GM18520 (cell line): ENCODE measurements around the gene SAMD4B.
A peak's percentile ranks its signal among the peaks of the same experiment; 100 is the strongest.

Experiments
- ATAC-seq: cut with Tn5 transposase; IDR thresholded peaks from one replicate; pipeline ENCODE4 v1.9.1; 2021; ENCODE audit not compliant: unreplicated experiment

SAMD4B gene

DNA sequence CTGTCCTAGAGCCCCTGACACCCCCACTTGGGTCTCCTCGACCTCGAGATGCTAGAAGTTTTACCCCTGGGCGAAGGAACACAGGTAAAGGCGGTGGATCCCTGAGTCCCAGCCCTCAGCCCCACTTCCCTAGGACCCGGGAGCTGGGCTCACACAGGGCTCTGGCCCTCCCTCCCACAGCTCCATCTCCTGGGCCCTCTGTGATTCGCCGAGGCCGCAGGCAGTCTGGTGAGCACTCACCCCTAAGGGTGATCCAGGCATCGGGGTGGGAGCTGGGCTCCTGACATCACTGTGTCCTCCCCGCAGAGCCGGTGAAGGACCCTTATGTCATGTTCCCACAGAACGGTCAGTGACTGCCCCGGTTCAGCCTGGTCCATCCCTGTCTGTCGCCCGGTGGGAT, 78.5 kb downstream of the SAMD4B start:
- ATAC-seq: no peak

DNA sequence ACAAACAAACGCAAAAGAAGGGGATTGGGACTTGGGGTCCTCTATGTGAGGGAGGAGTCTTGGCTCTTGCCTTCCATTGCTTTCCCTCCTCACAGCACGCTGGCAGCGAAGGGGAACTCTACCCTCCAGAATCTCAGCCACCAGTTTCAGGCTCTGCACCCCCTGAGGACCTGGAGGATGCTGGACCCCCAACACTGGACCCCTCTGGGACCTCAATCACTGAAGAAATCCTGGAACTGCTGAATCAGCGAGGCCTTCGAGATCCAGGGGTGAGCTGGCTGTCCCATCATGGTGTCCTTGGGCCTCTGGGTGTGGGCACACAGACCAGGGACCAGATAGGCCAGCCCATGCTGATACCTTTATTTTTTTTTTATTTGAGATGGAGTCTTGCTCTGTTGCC, 79.8 kb downstream of the SAMD4B start:
- no peak for ATAC-seq

DNA sequence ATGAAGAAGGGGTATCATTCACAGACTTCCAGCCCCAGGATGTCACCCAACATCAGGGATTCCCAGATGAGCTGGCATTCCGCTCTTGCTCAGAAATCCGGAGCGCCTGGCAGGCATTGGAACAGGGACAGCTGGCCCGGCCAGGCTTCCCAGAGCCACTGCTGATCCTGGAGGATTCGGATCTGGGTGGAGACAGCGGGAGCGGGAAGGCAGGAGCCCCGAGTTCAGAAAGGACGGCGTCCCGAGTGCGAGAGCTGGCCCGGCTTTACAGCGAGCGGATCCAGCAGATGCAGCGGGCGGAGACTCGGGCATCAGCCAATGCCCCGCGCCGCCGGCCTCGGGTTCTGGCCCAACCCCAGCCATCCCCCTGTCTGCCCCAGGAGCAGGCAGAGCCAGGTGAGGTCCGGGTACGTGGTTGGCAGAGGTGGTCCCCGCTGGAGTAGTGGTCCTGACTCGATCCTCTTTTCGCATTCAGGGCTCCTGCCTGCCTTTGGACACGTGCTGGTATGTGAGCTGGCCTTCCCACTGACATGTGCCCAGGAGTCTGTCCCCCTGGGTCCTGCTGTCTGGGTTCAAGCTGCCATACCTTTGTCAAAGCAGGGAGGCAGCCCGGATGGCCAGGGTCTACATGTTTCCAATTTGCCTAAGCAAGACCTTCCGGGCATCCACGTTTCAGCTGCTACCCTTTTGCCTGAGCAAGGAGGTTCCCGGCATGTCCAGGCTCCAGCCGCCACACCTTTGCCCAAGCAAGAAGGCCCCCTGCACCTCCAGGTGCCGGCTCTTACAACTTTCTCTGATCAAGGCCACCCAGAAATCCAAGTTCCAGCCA, 81.3 kb downstream of the SAMD4B start:
- ATAC-seq: no peak

DNA sequence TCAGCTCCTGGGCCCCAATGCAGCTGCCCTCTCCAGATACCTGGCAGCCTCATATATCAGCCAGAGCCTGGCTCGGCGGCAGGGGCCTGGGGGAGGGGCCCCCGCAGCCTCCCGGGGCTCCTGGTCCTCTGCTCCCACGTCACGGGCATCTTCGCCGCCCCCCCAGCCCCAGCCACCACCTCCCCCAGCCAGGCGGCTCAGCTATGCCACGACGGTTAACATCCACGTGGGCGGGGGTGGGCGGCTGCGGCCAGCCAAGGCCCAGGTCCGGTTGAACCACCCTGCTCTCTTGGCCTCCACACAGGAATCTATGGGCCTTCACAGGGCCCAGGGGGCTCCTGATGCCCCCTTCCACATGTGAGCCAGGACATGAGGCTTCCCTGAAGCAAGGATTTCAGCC, 82.7 kb downstream of the SAMD4B start:
- no peak for ATAC-seq

DNA sequence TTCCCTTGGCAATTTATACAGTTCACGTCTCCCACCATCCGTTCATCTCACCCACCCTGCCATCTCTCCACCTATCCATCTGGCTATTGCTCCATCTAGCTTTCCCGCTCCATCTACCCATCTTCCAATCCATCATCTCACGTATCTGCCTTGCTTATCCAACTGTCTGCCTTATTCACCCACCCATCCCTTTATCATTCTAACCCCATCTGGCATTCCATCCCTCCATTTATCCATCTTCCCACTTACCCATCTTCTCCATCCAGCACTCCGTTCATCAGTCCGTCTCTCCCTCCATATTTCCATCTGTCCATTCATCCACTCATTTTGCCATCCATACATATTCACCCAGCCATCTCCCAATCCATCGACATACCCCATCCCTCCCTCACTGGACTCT, 83.5 kb downstream of the SAMD4B start:
- ATAC-seq: no peak

DNA sequence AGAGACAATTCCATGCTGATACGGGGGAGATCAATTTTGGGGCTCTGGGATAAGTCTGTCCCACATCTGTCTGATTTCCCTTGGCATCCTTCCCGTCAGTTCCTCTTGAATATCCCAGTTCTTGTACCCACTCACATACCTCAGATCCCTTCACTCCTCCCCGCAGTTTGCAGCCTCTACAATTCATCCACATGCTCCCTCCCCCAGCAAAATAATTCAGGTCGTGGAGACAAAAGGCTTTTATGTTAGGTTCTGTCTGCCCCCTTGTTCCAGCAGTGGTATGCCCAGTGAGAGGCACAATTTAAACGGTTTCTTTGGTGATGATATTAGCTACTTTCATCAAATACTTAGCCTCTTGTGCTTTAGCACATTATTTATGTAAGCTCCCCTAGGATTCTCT, 83.9 kb downstream of the SAMD4B start:
- ATAC-seq: no peak

DNA sequence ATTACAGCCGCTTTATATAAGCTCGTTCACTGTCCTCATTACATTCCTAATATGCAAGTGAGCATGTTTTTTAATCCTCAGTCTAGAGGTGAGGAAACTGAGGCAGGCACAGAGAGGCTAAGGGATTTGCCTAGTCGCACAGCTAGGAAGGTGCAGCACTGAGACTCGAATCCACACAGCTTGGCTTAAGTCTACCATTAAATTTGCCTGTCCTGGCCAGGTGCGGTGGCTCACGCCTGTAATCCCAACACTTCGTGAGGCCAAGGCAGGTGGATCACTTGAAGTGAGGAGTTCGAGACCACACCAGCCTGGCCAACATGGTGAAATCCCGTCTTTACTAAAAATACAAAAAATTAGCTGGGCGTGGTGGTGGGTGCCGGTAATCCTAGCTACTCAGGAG, 85.5 kb downstream of the SAMD4B start:
- ATAC-seq: no peak

DNA sequence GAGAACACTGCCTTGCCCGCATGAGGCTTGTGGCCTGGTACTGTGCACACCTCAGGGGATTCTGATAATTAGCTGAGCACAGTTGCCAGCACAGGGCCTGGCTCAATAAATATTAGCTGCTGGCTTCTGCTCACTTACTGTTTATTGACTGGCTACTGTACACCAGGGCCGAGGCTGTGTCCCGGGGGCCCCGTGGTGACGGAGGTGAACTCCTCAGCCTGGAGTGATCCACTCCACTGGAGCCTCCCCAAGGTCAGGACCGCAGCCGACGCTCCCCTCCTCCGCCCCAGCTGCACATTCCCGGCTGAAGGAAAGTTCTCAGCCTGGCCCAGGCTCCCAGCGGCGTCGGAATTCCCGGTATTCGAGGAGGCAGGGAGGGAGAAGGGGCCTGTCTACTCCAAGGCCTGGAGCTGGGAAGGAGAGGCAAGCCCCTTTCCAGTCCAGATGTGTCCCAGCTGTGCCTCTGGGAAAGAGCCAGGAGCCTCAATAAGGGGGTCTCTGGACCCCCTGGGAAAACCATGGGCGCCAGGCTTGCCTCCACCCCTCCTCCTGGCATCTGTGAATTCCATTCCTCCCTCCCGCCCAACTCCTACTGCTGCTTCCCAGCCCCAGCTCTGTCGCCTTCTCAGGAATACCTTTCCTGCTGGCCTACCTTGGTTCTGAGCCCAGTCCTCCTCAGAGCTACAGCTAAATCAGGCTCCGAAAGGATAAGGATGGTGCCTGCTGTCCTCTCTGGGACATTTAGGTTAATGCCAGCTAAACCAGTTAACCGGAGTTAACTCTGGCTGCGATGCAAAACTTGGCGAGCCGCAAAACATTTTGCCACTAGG, 86.3 kb downstream of the SAMD4B start:
- no peak for ATAC-seq

DNA sequence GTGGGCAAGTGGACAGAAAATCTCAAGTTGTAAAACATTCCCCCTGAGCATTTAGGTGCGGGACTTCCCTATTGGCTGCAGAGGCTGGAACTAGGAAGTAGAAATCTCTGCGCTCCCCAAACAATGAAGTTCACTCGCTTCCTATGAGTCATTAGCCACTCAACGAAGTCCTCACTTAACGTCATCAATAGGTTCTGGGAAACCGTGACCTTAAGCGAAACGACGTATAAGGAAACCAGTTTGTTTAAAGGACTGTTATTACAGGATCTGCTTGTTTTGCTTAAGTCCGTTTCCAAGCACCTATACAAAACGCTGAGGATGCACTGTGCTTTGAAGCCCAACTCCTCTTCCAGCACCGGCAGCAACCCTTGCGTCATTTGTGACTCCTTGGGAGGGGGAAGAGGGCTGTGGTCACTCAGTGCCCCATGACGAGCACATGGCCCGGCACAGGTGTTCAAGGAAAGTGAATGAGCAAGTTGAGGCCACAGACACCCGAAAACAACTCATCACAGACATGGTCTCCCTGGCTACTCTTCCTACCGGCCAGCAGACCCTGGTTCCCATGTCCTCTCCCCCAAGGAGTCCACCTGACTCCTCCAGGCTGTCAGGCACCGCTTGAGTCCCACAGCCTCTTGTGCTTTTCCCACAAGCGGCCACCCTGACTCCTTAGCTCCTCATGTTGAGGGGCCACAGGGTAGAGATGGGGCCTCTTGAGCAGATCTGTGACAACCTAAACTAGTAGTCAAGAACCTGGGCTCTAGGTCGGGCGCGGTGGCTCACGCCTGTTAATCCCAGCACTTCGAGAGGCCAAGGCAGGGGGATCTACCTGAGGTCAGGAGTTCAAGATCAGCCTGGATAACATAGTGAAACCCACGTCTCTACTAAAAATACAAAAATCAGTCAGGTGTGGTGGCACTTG, 88.7 kb downstream of the SAMD4B start:
- peak; percentile 61 for ATAC-seq

DNA sequence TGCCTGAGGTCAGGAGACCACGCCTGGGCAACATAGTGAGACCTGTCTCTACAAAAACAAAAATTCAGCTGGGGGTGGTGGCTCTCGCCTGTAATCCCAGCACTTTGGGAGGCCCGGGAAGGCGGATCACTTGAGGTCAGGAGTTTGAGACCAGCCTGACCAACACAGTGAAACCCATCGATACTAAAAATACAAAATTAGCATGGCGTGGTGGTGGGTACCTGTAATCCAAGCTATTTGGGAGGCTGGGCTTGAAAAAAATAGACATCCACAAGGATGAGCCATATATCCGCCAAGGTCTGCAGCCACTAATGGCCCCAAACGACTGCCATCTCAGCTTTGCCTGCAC, 90.4 kb downstream of the SAMD4B start:
- no peak for ATAC-seq

DNA sequence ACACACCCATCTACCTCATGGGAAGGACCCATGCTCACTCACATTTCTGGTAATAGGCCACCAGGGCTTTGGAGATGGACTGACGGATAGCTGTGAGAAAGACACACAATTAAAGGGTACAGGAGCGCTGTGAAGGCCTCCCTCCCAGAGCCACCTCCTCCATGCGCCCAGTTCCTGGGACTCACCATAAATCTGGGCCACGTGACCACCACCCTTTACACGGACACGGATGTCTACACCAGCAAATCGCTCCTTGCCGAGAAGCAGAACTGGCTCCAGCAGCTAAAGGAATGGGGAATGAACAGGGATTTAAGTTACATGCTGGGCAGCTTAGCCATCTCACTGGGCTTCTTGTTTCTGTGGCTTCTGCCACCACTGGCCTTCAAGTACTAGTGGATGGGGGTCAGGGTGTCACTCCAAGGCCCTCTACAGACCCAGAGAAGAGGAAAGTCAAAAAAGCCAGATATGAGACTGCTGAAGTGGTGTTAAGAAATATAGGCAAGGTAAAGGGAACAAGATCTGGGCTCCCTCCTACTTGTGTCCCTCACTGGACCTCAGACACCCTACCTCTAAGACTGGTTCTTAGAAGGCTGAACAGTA, 91.4 kb downstream of the SAMD4B start:
- no peak for ATAC-seq

DNA sequence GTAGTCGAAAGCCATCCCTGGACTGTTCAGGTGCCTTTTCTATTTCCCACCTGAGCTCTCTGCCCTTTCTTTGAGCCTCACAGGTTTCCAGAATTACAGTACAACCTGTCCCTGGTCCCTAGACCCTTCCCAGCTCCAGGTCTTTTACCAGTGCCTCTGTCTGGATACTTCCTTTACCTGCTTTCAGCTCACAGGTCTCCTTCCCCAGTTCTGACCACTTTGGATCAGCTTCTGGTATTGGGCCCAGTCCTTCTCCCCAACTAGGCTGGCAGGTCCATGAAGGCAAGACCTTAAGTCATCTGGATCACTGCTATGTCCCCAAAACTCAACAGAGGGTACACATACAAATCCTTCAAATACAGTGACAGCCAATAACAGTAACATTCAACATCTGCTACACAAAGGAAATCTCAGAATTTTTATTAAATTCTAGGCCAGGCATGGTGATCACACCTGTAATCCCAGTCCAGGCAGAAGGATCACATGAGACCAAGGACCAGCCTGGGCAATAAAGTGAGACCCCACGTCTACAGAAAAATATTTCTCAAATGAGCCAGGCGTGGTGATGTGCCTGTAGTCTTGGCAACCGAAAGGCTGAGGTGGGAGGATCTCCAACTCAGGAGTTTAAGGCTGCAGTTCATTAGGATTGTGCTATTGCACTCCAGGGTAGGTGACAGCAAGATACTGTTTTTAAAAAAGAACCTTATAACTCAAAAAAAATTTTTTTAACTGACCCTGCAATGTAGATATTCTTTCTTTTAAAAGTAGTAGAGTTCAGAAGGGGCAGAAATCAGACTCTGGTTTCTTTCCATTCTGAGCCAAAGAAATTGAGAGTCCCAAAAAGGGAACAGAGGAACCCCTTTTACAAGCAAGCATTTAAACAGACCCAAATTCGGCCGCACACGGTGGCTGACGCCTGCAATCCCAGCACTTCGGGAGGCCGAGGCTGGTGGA, 92.2 kb downstream of the SAMD4B start:
- ATAC-seq: no peak
